LoVo (cell line): ENCODE measurements around the gene KCNMB2.
"Not testable (repeated sequence)": the region's sequence is repeated elsewhere in the genome, so short reads cannot be mapped to it uniquely, and the experiment has no call there.

Experiments used
- DNase-seq: peaks from one replicate; pipeline ENCODE4 v3.0.0-alpha.2; 2016; ENCODE audit warnings: low spot score

Gene KCNMB2

GRCh38 chr3:178519701-178520100, 16.5 kb upstream of the KCNMB2 start:
- no peak for DNase-seq

GRCh38 chr3:178520451-178520850, 15.8 kb upstream of the KCNMB2 start:
- DNase-seq: no peak

DNA sequence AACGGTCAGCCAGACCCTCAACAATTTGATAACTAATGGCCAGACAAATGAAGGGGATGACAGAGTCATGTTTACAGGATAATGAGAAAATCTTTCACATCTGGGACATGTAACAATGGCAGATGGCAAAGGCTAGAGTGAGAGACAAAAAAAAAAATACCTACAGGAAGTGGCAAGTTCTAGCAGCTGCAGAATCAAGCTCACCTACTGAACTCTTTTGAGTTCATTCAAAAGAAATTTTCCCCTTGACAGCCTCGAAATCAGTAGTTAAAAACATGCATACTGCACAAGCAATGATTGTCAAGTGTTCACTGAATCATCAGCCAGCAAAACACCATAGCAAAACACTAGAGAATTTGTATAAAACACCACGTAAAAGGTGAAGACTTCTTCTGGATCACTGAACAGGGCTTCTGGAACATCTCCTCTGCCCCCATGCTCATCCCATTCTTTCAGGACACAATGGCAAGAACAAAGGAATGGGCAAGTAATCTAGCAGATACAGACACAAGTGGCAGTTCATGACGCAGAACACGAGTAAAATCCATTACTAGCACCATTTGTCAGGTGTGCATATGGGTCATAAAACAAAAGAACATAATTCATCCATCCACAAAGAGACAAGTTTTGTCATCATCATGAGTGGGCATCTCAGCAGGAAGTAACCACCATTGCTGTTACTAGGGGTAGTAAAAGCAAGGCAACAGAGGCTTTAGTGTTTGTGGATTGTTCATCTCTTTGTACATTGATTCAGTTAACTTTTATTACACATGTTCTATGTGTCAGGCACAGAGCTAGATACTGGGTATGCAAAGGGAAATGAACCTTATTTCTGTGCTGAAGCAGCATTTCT, 13.8 kb upstream of the KCNMB2 start:
- no peak for DNase-seq

DNA sequence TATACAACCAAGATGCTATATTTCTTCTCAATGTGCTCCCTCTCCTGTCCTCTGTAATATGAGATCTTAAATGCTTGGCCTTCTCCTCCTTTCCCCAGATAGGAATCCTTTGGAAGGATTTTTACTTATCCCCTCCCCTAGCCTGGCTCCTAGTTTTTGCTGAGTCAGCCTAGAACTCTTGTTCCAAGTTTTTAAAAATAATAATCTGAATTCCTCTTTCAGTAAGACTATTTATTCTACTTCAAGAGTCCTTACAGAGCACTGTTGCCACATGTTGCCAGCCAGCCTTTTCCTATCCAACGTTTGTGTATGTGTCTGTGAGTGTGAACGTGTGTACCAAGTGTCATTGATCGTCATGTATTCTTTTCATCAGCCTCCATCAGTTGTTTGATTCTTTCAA, 11.0 kb upstream of the KCNMB2 start:
- no peak for DNase-seq

GRCh38 chr3:178526291-178526690, 9.9 kb upstream of the KCNMB2 start:
- no peak for DNase-seq

DNA sequence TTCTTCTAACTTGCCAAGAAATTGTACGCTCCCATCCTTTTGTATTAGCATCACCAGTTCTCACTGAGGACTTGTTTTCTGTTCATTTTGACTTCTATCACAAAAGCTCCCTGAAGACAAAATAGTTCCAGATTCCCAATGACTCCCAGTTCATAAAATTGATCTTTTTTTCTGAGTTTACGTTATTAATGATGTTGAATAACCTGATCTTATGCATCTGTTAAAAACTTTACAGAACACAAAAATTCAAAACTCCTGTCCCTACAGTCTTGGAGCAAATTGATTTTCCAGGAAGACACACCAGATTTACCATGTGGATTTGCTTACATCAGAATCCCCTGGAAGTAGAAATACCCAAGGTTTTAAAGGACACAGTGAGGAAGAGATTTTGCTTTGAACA, 8.3 kb upstream of the KCNMB2 start:
- DNase-seq: no peak

DNA sequence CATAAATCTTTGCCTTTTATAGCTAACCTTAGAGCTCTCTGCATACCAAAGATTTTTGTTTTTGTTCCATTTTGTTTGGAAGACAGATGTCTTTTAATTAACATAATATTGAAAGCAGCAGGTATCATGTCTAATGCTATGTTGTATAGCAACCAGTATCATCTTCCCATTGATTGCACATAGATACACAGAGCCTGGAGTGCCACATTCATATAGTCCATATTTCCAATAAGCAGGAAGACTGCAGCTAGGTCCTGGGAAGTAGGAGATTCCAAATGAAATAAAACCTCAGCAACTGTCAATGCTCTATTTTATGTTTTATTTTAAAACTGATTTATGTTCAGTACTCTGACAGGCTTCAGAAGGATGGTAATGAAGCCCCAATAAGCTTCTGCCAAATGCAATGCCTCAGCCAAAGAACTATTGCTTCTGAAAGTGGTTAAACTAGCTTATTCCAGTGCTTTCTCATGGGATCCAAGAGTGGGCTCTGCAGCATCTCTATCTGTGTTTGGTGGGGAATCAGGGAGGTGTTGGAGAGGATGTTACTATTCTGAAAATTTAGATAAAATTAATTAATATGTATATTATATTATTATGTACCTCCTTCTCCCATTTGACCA, 6.5 kb upstream of the KCNMB2 start:
- DNase-seq: no peak

DNA sequence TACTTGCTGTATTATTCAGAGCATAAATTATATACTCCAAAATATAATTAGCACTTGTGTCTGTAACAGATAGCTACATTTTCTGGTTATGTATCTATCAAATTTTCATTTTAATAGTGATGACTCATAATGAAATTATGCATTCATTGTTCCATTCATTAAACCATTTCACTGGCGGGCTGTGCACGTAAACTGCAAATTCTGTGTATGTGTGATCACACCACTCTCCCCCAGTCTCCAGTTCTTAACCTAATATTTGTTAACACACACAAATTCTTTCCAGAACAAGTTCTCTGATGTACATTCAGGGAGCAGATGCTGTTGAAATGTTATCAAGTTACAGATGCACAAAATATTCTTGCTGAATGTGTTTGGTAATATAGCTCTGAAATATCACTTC, 3.8 kb upstream of the KCNMB2 start:
- DNase-seq: no peak

DNA sequence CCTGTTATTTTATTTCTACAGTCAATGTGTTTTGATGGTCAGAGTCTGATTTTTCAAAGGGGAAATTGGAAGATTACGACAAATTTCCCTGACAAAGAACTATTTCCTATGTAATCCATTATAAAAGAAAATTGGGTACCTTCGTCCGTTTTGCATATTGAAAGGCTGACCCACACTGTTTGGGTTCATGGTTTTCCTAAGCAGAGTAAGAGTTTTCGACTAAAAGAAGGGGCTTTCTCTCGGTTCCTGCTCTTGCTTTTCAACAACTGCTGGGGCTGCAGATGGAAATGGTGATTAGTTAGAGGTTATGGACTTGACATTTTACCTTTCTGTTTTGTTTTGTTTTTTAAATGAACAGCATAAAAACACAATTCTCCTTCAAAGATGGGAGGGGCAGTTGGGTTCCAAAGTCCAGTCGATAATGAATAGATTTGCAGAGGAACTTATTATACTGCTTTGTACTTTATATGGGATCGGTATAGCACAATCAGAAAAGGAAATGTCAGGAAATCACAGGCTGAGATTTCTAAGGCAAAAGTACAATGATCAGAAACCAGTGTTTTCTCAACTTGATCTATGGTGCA, 978 bp downstream of the KCNMB2 start:
- no peak for DNase-seq

DNA sequence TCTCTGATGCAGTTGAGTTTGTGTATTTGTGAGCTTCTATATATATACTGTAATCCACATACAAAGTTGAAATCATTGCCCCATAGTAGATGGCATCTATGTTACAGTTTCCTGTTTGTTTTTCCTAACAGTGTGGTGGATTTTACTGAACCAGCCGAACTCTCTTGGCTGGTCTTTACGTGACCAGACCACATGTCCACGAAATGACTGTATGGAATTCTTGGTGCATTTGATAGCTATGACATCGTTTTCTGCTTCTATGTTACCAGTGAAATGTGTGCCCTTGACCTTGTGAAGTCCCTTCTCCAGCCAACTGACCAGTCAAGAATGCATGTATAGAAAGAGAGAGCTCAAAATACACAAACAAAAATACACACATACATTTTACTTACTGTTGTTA, 1.8 kb downstream of the KCNMB2 start:
- no peak for DNase-seq

DNA sequence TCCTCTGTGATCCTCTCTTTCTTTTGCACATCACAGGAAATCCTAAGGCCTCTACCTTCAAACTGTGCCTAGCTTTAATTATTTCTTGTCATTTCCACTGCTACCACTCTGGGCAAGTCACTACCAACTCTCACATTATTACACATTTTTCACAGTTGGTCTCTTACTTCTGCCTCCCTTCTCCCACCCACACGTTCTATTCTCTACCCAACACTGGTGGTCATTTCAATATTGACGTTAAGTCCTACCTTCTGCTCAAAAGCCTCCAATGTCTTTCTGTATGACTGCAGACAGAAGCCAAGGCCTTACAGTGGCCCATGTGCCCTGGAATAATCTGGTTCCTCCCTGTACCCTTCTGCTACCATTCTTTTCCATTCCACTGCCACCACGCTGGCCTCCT, 3.9 kb downstream of the KCNMB2 start:
- no peak for DNase-seq

- no peak for DNase-seq
Observed at GRCh38 chr3:178545337-178545736, 9.1 kb downstream of the KCNMB2 start.

DNA sequence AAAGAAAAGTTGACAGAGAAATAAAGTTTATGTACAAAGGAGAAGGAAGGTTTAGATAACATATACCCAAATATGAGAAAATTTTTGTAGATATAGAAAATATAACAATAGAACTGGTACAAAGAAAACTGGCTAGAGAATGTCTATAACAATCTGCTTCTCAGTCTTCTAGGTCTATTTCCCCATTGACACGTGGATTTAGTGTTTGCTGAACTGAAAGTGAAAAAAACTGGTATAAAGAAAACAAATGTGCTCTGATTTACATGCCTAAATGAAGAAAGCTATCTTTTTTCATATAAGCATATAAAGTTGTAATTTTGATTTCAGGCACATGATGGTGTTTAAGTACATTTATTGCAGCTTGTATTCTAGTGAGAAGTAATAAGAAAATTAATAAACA, 9.8 kb downstream of the KCNMB2 start:
- DNase-seq: no peak

DNA sequence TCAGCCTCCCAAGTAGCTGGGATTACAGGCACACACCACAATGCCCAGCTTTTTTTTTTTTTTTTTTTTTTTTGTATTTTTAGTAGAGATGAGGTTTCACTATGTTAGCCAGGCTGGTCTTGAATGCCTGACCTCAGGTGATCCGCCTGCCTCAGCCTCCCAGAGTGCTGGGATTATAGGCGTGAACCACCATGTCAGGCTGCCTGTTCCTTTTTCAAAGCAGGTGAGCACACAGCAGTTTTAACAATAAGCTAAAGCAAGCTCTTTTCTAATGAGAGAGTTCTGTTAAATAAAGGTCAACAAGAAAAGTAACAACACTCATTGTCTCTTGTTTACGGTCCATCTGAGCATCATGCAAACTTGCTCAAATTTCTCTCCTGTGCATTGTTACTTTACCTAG, 13.2 kb downstream of the KCNMB2 start:
- not testable (repeated sequence) for DNase-seq

DNA sequence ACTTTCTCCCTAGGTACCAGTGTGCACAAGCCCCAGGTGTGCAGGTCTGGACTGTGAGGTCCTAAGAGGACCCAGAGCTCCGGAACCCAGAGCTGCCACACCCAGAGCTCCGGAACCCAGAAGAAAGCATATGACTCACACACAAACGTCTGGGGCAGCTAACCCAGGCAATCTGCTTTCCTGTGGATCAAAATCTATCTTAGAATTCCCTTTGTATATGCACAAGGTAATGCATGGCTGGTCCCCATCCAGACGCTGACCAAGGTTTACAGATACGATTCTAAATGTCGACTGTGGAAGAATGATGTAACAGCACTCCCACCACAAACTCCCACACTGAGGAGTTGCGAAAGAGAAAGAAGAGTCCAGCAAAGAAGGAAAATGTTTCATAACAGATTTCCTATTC, 15.7 kb downstream of the KCNMB2 start:
- DNase-seq: no peak

DNA sequence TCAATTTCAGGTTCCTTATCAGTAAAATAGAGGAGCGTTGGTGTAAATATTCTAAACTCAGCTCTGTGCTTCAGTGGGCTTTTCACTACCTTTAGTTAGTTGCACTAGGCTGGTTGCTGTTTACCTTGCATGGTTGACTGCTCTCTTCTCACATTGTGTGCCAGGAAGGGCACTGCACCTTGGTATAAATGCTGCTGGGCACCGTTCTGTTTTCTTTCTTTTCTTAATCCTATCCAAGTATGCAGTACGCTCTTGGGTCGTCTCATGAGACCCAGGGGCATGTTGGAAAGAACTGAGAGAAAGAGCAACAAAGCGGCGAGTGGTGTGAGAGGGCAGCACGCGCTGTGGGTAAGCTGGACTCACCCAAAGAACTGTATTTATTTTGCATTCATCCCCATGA, 22.4 kb downstream of the KCNMB2 start:
- DNase-seq: no peak

DNA sequence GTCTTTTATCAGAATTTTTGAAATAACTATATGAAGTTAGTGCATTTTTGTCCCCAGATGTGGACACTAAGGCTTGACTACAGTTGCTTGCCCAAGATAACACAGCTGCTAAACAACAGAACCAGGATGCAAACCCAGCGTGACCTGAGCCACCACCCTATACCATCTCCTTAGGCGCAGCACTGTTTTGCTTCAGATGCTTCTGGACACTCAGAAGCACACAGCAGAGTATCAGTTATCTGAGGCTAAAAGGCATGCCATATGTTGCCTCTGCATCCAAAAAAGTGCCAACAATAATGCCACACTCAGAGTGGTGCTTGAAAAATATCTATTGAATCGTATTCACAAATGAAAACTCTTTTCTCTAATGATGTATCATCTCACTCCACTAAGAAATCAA, 24.5 kb downstream of the KCNMB2 start:
- no peak for DNase-seq

DNA sequence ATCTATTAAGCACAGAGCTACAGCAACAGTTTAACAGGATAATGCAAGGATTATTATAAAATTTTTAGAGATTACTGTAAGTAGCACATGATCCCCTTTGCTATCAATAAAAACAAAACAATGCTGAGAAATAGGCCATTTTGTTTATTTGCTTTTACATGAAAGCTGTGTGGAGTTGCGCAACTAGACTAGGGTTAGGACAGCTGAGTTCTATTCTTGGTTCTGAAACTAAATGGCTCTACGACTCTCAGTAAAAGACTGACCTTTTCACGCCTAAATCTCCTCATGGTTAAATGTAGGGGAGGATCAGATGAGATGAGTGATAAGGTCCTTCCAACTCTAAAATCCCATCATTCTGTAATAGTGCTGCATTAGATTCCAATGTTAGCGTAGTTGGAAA, 25.0 kb downstream of the KCNMB2 start:
- no peak for DNase-seq

- DNase-seq: no peak
Observed at GRCh38 chr3:178562143-178562946, 26.1 kb downstream of the KCNMB2 start.

DNA sequence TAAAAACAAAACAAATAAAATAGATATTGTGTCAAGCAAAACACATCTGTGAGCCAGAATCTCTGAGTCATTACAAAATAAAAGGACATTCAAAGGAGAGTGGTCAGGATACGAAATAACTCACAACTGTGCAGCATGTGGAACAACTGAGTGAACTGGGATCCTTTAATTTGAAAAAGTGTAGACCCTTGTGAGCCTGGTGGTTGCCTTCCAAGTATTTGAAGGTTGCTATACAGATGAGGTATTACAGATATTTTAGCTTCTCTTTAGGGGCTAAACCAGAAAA, 26.7 kb downstream of the KCNMB2 start:
- no peak for DNase-seq

- no peak for DNase-seq
Observed at GRCh38 chr3:178567611-178568010, 31.4 kb downstream of the KCNMB2 start.

DNA sequence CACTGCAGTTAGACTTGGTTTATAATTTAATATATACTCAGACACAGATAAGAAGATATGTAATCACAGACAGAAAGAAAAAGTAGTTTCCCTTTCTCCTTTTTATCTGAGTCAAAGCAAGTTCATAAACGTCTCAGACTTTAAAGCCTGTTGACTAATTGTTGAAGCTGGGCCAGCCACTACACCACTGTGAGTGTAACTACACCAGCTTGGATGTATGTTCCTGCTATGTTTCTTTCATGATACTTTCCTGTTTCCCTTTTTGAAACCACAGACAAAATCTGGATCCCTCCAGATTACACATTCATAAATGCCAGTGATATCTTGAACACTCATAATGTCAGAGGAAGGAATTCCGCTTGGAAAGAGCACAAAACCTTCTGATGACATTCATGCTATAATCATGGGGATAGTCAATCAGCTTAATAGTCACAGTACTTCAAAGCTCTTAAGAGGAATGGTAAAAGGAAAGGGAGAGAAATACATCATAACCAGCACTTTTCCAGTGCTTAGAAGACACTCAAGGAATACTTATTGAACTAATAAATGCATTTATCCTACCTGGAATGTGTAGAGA, 32.0 kb downstream of the KCNMB2 start:
- DNase-seq: no peak

GRCh38 chr3:178568911-178569310, 32.7 kb downstream of the KCNMB2 start:
- DNase-seq: no peak
